Measurements from ENCODE around the gene SLC40A1.

- TF ChIP-seq POLR2A (IDR thresholded peaks at IDR 0.05; ENCODE audit: extremely low read depth, insufficient read length) = peak; percentile 84
- TF ChIP-seq CTCF (IDR thresholded peaks at IDR 0.05; ENCODE audit: low read depth, low read length) = no peak
- TF ChIP-seq MYC (IDR thresholded peaks at IDR 0.05; ENCODE audit: low read depth, low read length) = 0 out of 2 replicates have a peak, but pooled peaks have one; percentile 34
Observed at GRCh38 chr2:189580658-189581353, at the start of gene SLC40A1.

All from NB4 (cell line).